GM18505 (cell line): Measurements from ENCODE around the gene AOAH.
"Not testable (repeated sequence)": the region's sequence is repeated elsewhere in the genome, so short reads cannot be mapped to it uniquely, and the experiment has no call there.

Experiments
- ATAC-seq: cut with Tn5 transposase; IDR thresholded peaks from one replicate; pipeline ENCODE4 v1.9.1; 2021; ENCODE audit not compliant: unreplicated experiment
- POLR2A ChIP-seq: IDR thresholded peaks from 4 replicates; pipeline ENCODE4 v1.6.1; 2011; ENCODE audit warnings: borderline replicate concordance; ENCODE audit not compliant: insufficient read depth, insufficient read length; ENCODE audit errors: extremely low read depth

AOAH gene

DNA sequence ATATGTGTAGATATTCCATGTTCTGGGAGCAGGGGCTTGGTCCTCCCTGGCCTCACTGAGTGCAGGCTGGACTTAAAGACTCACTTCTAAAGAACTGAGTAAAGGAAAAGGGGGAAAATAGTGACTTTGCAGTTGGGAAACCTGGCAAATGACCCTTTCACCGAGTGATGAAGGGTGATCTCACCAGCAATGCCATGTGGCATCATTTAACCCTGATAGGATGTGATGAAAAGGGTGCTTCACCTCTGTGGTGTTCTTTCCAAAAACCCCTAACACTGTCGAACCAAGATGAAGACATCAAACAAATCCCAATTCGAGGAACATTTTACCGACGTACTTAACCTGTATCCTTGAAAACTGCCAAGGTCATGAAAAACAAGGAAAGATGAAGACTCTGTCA lies 71.9 kb downstream of the AOAH start:
- ATAC-seq, result no peak

DNA sequence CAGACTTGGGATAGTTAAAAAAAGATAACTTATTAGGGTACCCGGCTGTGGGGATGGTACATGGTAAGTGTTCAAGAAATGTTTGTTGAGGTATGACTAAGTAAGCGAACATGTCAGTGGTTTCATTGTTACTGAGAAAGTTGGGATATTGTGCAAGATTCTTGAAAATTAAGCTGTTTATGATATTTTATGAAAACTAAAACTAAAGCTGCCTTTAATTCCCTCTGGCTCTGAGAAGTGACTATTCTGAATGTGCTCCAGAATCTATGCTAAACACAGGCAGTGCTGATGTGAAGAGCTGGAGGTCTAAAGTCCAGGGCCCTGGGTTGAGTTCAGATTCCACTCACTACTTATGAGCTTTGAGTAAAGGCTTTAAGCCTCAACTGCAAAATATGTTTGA lies 72.9 kb downstream of the AOAH start:
- no peak for TF ChIP-seq POLR2A
- ATAC-seq, result no peak

More for the DNA sequence above, 71.9 kb downstream of the AOAH start:
- no peak for TF ChIP-seq POLR2A

DNA sequence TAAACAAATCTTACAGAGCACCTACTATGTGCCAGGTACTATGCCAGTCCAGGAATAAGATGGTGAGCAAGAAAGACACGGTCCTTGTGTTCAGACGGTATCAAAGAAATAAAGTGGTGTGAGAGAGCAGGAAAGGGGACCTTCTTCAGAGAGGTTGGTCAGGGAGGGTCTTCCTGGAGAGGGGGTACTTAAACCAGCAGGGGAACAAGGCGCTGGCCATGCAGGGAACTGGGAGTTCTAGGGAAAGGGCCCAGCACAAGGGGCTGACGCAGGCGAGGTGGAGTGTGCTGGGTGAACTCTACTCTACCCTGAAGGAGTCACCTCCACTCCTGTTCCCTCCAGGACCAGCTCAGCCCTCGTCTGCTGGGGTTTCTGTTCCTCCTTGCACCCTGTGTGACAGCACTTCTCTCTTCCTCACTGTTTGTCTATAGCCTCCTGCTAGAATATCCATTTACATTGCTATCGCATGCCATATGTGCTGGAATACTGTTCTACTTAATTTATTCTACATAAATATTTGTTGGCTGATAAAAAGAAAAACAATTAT lies 73.5 kb downstream of the AOAH start:
- no peak for ATAC-seq
- TF ChIP-seq POLR2A, result no peak

DNA sequence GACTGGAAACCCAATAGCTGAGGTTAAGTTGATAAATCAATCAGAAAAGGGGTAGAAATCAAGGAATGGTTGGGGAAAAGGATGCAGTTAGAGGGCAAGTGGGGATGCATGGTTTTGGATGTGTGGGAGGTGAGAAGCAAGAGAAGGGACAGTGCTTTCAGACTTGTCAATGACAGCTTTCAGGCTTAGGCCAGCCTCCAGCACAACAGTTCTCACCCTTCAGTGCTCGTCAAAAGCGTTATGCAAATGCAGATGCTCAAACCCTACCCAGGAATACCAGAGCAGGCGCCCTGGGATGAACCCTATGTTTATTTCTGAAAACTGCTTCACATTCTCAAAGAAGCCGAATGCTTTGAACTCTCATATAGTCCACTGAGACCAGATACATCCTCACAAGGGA lies 74.0 kb downstream of the AOAH start:
- TF ChIP-seq POLR2A, result no peak
- no peak for ATAC-seq

DNA sequence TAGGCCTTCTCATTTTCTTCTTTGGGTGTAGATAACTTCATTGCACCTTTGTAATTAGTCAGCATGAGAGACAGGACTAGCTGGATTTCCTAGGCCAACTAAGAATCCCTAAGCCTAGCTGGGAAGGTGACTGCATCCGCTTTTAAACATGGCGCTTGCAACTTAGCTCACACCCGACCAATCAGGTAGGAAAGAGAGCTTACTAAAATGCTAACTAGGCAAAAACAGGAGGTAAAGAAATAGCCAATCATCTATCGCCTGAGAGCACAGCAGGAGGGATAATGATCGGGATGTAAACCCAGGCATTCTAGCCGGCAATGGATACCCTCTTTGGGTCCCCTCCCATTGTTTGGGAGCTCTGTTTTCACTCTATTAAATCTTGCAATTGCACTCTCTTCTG lies 75.0 kb downstream of the AOAH start:
- ATAC-seq, result not testable (repeated sequence)

DNA sequence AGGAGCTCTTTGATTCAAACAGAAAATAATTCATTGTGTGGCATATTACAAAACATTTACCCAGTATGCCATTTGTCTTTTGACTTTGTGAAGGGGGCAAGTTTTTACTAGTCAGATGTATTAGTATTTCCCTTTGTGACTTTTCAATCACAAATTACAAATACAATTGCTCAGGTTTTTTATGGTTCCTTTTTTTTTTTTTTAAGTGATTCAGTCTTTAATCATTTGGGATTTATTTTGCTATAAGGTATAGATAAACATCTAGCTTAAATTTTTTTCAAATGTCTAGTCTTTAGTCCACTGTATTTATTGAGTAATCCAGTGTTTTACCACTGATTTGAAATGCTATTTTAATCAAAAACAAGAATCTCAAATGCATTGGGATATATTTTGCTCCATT lies 75.9 kb downstream of the AOAH start:
- ATAC-seq, result no peak
- no peak for TF ChIP-seq POLR2A

DNA sequence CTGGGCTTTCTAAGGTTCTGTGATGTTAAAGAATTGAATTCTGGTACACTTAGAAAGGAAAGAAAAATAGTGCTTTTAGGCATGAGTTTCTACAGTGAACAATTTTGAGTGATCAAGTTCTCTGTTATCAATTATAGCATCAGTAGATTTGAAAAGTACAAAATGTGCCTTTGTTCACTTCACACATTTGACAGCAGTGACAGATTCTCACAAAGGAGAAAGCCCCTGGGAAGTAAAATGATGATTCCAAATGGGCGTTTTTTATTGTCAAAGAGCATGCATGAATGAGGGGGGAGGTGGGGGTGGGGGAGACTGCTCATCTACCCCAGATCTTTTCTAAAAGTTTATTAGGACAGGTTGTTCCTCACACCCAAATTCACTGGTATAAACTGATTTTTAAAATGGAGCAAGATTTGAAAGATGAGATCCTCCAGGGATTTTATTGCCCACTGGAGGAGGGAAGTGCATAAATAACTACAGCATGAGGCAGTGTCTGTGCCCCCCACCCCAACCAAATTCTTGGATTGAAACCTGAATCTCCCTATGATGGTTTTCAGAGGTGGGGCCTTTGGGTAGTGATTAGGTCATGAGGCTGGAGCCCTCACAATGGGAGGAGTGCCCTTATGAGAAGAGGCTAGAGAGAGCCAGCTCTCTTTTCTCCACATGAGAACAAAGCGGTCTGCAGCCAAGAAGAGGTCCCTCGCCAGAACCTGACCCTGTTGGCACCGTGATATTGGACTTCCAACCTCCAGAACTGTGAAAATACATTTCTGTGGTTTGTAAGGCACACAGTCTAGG lies 79.5 kb downstream of the AOAH start:
- no peak for TF ChIP-seq POLR2A
- no peak for ATAC-seq

DNA sequence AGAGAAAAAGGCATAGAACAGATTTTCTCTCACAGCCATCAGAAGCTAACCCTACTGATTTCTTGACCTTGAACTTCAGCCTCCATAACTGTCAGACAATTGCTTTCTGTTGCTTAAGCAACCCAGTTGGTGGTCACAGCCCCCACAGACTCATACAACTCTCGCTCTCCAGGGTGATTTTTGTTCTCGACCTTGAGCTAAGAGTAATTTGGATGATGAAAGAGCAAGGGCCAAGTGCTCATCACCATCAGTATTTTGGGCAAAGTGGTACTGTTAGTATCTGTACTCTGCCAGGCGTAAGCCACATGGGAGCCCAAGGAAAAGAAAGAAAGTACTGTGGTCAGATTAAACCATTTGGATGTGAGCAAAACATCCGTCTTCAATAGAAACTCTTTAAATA lies 81.9 kb downstream of the AOAH start:
- TF ChIP-seq POLR2A, result no peak
- no peak for ATAC-seq

DNA sequence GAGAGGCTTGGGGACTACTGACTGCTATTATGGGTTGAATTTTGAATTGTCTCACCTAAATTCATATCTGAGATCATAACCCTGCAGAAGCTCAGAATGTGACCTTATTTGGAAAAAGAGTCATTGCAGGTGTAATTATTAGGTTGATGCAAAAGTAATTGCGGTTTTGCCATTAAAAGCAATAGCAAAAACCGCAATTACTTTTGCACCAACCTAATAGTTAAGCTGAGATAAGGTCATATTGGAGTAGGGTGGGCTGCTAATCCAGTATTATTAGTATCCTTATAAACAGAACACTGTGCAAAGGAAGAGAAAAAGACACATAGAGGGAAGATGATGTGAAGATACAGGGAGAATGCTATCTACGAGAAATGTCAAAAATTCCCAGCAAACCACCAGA lies 82.3 kb downstream of the AOAH start:
- TF ChIP-seq POLR2A, result no peak
- ATAC-seq, result no peak

DNA sequence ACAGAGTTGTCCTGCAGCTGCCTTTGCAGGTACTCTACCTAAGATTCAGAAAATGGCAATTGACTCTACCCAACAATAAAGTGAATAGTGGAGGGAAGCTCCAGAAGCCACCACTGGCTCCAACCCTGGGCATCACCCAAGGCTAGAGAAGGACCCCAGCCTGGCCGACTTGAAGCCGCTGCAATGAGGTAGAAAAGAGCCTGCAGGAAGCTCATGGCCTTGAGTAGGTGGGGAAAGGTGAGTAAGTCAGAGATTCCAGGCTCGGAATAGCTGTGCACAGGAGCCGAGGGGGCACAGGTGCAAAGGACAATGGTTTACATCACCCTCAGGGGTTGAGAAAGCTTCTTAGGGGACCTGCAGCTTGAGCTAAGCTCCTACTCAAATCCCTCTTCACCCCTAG lies 83.6 kb downstream of the AOAH start:
- no peak for TF ChIP-seq POLR2A
- ATAC-seq, result no peak

DNA sequence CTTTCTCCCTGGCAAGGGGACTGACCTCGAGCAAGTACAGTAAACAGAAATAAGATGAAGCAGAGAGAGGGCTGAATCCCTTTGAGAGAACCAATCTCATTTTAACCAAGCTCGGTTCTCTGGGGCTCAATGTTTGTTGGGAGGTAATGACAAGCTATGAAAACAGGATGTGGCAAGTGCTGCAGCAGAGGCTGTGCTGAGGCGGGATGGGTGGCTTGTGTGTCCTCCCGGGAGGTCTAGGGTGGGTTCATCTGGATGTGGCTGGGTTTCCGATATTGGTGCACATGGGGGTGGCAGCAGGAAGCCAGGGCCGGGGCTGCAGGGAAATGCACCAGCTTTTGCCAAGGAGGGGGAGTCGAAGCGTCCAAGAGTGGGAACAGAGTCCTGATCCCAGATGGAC lies 84.5 kb downstream of the AOAH start:
- no peak for TF ChIP-seq POLR2A
- no peak for ATAC-seq

DNA sequence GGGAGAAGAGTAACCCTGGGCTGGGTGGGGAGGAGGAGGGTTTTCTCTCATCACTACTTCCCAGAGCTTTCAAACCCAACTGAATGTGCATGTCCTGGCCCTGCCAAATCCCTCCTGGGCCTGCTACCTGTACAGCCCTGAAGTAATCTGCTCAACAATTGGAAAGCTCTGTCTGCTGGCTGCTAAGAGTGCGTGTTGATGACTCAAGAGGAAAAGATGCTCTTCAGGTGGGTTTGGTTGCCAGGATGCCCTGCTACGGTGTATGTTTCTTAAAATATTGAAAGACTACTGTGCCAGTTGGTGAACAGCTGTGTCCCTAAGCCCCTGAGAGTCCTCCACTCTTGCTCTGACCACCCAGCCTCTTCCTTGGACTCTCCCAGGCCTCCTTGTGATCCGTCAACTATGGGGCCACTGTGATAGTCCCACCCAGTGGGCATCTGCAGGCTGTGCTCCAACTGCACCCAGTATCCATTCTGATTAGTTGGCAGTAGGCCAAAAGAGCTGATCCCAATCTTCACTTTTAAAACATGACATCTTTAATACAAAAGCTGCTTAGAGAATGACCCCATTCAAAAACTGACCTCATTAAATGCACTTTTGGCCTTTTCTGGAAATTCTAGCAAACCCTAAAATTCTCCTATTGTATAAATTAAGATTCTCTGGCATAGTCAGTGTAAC lies 85.6 kb downstream of the AOAH start:
- ATAC-seq, result no peak
- no peak for TF ChIP-seq POLR2A

DNA sequence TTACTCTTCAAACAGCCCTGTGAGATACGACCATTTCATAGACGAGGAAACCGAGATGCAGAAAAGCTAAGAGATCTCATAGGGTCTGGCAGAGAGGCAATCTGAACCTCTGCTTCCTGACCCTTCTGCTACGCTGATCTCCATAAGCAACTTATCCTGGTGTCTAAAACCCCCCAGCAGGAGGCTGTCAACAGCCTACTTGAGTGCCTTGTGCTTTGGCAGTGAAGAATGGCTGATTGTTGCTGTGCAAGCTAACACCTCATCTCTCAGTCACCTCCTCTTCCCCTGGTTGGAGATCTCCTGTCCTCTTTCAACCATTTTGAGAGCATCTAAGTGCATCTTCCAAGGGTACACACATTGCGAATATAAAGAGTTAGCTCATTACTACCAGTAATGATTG lies 86.2 kb downstream of the AOAH start:
- ATAC-seq, result no peak

DNA sequence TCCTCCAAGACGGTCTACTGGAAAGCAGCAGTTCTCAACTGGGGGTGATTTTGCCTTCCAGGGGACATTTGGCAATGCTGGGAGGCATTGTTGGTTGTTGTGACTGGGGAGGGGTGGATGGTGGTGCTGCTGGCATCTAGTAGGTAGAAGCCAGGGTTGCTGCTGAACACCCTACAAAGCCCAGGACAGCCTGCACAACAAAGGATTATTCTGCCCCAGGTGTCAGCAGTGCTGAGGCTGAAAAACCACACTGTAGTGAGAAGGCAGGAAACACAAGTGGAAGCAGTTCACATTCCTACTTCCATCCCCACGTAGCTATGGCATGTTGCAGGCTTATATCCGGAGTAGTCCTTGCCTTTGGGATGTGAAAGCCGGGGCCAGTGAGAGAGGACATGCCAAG lies 86.9 kb downstream of the AOAH start:
- no peak for TF ChIP-seq POLR2A
- ATAC-seq, result no peak

More for the DNA sequence above, 86.2 kb downstream of the AOAH start:
- TF ChIP-seq POLR2A, result no peak
